LNCAP (cell line): ENCODE measurements around the gene BTN1A1.

Experiments
- TF ChIP-seq, protein P1 (sequence below): fragments of 450-650 bp; IDR thresholded peaks from 2 replicates; pipeline ENCODE4 v1.5.1; 2017; ENCODE audit warnings: mild to moderate bottlenecking

The BTN1A1 gene

DNA sequence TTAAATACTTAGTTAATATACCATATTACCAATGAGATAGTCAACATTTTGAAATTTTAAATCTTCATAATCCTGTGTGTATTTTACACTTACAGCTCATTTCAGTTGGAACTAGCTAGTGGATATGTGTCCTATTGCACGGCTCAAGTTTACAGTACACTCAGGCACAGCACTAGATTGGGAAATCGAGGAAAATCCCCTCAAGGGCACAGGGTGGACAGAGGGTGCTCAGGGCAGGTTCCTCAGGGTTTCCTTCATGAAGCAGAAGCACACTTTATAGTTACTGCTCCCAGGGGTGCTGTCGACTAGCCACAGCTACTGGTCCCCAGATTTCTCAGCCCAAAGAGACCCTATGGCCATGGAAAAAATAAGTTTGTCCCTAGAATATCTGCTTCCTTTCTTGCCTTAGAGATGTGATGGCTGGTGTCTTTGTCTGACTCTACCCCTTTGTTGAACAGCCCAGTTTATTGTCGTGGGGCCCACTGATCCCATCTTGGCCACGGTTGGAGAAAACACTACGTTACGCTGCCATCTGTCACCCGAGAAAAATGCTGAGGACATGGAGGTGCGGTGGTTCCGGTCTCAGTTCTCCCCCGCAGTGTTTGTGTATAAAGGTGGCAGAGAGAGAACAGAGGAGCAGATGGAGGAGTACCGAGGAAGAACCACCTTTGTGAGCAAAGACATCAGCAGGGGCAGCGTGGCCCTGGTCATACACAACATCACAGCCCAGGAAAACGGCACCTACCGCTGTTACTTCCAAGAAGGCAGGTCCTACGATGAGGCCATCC is 40.9 kb upstream of the BTN1A1 start:
- TF ChIP-seq, protein P1, sequence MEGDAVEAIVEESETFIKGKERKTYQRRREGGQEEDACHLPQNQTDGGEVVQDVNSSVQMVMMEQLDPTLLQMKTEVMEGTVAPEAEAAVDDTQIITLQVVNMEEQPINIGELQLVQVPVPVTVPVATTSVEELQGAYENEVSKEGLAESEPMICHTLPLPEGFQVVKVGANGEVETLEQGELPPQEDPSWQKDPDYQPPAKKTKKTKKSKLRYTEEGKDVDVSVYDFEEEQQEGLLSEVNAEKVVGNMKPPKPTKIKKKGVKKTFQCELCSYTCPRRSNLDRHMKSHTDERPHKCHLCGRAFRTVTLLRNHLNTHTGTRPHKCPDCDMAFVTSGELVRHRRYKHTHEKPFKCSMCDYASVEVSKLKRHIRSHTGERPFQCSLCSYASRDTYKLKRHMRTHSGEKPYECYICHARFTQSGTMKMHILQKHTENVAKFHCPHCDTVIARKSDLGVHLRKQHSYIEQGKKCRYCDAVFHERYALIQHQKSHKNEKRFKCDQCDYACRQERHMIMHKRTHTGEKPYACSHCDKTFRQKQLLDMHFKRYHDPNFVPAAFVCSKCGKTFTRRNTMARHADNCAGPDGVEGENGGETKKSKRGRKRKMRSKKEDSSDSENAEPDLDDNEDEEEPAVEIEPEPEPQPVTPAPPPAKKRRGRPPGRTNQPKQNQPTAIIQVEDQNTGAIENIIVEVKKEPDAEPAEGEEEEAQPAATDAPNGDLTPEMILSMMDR: no peak

DNA sequence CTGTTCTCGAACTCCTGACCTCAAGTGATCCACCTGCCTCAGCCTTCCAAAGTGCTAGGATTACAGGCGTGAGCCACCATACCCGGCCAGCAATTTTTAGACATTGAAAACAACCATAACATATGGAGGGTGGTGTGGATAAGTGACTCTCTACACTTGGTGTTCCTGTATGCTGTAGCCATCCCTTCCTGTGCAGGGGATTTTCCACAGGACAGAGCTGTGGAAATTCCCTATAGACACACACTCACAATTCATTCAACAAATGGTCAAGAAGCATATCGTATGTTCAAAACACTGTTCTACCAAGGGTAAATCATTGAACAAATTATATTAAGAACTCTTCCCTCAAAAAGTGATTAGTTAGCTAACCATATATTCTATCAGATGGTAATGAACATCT is 36.1 kb upstream of the BTN1A1 start:
- TF ChIP-seq, protein P1: no peak

DNA sequence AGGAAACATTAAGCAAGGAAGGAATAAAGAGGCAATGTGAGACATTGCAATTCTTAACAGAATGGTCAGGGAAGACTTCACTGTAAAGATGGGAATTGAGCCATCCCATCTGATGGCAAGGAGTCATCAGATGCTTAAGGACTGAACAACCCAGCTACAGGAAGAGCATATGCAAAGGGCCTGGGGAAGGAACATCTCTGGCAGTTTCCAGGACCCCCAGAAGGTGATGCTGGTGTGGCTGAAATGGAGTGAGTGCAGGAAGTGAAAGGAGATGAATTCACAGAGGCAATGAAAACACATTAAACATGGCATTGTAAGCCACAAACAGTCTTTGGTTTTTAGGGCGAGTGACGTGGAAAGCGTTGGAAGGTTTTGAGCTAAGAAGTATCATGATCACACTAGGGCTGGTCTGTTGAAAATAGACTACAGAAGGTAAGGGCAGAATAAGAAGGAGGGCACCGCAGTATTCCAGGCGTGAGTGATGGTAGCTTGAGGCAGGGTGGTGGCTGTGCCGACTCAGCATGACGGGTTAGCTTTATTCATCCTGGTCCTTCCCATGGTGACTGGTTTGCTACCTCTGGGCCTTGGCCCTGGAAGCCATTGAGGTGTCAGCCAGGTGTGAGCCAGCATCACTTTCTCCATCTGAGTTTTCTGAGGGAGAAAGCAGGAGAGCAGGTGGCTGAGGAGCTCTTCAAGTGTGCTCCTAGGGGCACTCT is 35.5 kb upstream of the BTN1A1 start:
- TF ChIP-seq, protein P1: no peak

DNA sequence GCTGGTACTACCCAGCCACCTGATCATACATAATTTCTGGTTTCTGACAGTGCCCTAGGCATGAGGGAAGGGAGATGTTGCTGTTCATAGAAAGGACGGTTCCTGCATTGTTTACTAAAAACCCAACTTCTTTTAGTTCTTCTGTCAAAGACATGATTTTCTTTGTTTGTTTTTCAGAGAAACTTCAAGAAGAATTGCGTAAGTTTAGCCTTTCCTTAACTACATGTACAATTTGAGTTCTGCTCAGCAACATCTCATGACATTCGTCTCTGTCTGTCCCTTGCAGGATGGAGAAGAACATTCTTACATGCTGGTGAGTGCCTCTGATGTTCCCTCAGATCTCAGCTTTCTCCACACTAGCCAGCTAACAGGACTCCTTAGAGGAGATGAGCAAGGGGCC is 34.3 kb upstream of the BTN1A1 start:
- TF ChIP-seq, protein P1: no peak

DNA sequence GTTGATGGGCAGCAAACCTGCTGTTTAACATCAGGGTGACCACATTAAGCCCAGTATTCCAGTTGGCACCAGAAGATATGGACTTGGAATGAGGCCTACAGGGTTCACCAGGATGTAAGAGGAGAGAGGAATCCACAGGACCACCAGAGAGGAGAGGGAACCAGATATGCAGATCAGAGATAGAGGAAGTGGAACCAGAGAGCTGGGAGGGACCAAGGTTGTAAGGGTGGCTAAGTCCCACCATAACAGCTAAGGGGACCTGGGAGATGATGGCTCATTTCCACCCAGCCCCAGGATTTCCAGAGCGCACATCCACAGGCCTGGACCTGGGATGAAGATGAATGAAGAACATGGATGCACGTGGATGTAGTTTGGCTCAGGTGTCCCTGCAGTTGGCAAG is 31.3 kb upstream of the BTN1A1 start:
- TF ChIP-seq, protein P1: no peak

DNA sequence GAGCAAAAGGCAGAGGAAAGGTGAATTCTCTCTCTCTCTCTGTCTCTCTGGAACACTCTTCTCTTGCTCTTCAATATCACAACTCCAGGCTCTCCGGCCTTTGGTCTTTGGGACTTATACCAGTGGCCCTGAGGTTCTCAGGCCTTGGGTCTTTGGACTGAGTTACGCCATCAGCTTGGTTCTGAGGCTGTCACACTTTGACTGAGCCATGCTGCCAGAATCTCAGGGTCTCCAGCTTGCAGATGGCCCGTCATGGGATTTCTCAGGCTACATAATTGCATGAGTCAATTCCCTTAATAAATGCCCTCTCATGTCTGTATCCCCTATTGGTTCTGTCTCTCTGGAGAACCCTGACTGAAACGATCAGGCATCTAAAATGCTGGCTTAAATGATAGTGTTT is 29.5 kb upstream of the BTN1A1 start:
- TF ChIP-seq, protein P1: no peak

DNA sequence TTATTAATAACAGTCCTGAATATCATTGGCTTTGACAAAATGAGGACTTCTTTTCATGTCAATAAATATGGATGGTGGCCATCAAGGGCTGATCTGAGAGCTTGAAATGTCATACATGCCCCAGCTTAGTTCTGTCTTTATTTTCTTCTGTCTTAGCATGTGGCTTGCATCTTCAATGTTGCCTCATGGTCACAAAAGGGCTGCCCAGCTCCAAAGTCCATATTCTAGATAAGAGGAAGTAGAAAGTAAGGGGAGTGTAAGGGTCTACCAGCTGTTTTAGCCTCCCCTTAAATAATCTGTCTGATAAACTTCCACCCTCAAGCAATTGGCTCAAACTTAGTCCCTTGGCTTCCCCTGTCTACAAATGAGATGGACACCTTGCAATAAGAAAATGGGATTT is 28.1 kb upstream of the BTN1A1 start:
- TF ChIP-seq, protein P1: no peak
